ENCODE data around the gene ERC1.

ERC1 gene

DNA sequence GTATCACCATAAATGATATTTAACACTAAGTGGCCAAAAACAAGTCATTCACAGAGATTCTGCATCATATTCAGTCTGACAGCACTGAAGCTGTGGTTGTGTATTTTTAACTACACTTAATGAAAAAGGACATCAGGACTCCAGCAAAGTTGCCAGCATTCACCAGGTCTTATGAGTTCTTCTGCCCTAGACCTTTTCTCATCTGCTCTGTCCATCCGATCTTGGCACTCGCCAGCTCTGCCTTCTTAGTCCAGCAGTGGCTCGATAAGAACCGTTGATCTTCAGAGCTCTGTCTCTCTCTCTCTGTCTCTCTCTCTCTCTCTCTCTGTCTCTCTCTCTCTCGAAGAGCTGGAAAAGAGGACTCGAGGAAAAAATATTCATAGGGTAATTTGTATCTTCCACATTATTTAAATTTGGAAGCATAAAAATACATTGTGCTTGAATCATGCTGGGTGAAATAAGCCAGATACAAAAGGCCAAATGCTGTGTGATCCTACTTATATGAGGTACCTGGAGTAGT lies 371.2 kb downstream of the ERC1 start:
- DNase-seq: no peak

DNA sequence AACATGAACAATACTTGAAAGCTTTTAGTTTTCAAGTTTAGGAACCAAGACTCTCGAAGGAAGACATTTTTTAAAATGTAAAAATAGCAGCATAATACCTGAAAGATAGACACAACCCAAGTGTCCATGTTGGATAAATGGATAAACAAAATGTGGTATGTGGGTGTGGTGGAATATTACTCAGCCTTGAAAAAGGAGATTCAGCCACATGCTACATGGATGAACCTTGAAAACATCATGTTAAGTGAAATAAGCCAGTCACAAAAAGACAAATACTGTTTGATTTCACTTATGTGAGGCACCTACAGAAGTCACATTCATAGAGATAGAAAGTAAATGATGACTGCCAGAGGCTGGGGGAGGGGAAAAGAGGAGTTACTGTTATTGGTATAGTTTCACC lies 374.7 kb downstream of the ERC1 start:
- no peak for DNase-seq

DNA sequence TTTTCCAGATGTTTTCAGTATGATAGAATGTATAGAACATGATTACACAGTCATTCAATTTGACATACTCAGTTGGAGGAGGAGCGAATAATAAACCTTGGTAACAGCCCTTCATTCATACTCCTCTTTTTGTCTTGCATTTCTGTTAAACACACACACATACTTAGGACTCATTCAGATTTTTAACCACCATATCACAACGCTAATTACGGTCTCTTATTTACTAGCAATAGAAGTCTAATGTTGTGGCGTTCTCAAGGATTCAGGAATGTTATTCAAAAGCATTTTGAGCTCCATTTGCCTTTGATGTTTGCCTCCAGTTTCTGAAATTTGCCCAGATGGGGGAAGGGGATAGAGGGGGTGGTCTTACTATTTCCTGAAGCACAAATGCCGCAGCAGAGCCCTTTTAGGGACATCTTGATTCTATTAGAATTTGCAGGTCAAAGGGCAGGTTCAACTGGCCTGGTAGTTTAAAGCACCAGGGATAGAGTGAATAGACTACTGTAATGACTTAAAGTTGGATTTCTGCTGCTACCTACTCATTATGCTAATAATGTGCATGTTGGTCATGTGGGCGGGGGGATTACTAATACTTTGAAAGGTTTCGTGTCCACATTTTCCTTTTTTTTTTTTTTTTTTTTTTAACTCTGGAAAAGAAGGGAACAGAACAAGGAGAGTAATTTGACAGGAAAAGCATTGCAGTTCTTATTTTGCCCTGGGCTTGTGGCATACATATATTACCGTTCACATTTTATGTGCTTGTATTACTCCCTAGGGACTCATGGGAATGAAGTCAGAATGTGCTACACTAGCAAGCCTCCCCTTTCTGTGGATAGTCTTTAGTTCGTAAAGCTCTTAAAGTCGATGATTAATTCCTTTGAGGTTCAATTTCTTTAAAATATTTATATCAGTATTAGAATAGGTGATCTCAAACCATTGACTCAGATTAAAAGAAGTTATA lies 376.6 kb downstream of the ERC1 start:
- DNase-seq: no peak

DNA sequence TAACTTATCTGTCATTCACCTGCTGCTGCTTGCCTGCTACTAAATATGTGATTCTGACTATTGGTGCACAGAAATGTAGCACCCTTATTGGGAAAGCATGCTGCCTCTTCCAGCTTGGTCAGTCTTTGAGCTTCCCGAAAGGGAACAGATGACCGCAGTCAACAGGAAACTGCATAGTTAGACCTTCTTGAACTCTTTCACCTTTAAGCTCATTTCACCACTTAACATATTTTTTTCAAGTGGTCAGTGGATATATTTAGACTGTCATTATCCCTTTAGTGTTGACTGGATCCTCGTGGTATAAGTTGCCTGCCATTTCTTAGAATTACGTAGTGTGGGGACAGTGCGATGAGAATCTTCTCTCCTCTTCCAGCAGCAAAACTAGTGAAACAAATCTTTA lies 378.4 kb downstream of the ERC1 start:
- DNase-seq: no peak

DNA sequence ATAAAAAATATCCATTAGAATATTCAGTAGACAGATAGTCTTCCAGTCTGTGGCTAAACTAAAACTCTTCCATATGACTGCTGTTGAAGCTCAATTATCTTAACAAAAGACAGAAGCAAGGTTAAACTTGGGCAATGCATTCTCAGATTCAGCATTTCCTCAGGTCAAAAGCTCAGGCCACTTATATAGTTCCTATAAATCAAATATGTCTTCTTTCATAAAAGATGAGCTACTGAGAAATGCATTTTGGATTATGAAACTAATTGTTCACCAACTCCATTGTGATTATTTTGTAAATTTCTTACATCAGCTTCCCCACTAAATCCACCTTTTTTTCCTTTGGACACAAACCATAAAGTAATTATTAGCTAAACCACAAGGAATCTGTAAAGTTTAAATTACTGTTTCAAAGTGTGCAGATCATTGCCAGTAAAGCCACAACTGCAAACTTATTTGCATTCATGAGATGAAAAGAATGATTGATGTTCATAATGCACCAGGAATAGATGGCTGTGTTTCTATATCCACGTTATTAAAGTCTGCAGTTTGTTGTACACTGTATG lies 379.0 kb downstream of the ERC1 start:
- DNase-seq: no peak

DNA sequence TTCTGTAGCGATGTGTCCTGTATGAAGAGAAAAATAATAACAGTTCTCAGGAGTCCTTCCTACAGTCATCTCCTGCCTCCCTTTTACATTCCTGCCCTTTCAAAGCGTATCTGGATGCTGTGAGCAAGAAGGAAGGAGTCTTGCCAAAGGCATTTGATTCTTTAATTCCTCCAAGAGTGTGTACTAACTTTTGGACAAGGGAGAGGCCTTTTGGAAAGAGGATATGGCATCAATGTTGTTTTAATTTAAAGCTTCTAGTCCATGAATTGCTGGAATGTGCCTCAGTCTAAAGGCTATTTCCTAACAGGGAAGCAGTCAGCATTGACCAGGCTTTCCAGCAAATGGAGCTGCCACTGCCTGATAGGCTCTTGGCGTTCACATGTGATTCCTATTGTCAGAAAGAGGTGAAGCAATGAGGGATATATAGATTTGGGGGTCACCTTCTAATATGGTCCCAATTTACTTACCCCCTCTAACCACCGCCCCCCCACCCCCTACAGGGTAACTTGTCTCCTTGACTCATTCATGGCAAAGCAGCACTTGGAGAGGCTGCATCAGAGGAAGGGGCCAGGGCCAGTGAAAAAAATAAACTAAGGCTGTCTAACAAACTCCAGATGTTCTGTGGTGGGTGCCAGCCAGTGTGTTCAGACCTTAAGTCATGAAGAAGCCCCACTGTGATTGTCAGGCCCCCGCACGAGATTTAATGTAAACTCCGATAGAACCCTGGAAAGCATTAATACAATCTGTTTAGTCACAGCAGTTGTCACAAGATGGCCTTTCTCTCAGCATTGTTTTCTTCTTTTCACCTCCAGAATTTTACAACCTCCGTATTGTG lies 383.1 kb downstream of the ERC1 start:
- no peak for DNase-seq

DNA sequence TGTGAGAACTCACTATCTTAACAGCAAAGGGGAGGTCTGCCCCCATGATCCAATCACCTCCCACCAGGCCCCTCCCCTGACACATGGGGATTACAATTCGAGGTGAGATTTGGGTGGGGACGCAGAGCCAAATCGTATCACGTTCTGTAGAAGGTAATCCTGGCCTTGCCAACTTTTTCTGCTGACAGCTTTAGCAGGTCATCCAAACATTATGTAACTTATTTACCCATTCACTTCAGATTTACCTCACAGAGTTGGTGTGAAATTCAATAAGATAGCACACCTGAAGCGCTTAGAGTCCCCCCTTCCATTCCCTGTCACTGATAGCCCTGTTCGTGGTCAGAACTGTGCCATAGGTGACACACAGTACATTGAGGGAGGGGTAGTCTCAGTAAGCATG lies 384.3 kb downstream of the ERC1 start:
- DNase-seq: no peak

DNA sequence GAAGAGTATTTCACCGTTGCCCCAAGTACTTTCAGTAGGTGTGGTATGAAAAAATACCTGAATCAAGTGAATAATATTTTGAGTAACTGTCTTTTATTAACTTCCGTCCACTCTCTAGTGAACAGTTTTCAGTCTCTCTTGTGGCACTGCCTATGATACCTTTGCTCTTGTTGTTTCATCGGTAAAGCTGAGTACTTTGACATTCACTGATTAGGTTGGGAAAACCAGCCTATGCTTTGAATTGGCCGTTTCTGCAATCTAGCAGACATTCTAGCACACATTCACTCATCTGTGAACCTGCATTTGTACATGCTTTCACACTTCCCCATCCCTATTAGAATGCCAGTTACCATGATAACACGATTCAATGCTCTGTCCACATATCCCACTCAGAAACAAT lies 386.1 kb downstream of the ERC1 start:
- no peak for DNase-seq

DNA sequence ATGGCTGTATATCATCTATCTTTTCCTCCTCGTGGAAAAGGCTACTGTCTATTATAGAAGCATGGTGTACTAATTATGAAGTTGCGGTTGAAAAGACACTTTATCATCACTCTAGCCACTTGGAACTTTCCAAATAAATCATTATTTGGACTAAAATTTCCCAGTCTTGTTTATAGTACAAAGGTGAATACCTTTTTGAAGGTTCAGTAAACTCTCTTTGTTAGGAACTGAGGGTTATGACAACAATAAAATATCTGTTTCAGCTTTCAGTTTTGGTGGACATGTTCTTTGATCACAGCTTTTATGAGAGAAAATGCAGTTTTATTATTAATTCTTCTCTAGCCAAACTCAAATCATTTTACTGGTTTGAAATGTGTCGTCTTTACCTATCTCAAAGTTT lies 386.7 kb downstream of the ERC1 start:
- DNase-seq: no peak

DNA sequence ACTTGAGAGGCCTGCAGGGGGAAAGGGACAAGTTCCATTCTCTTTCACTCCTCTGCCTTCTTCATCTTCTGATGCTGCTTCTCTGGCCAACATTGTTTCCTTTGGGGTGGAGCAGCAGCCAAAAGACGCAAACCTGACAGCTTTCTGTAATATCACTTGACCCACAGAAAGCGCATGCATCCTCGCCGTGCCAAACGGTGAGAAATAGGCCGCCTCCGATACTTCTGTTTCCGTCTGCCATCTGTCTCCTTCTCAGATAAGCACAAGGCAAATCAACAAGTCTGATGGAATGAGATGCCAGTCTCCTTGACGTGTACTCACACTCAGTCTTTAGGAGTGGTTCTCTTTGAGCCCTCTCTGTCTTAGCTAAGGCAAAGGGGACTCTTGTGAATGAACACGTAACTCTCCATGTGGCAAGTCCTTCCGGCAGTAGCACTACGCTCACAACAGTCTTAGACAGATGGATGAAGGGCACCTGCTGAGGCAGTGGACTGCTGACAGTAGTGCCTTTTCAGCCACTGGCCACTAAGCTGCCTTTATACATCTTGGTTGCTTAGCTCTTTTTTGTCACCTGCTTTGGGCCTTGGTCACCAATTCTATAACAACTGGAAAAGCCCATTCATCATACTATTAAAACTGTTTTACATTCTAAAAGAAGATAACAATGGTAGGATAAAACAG lies 389.3 kb downstream of the ERC1 start:
- DNase-seq: no peak

DNA sequence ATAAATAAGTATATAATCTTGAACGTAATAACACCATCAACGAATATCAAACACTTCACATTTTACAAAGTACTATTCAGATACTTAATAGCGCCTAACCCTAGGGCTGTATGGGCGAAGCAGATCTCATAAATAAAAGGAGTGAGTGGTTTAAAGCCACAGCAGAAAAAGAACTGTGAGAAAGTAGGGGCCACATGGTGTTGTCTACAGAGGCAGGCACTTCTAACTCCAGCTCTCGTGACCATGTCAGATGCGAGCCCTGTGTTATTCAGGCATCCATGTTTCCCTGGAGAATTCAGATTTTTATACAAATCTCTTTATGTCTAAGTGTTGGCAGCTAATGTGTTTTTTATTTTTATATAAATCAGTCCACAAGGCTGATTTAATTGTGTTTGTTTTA lies 391.1 kb downstream of the ERC1 start:
- DNase-seq: no peak

DNA sequence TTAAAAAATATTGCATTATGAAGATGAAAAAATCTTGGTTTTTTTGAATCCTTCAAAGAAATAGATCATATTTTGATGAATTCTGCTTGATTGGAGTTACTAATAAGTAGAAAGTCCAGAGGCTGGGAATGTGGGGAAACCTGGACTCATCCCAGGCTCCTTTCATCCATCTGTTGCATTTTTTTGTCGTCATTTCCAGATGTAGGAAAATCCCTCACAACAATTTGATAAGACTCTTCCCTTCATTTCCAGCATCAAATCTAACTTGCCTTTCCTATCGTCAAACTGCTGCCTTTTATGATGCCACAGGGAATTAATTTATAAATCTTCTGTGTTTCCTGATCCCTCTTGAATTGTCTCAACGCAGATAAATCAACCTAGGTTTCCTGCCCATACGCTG lies 391.8 kb downstream of the ERC1 start:
- DNase-seq: no peak

DNA sequence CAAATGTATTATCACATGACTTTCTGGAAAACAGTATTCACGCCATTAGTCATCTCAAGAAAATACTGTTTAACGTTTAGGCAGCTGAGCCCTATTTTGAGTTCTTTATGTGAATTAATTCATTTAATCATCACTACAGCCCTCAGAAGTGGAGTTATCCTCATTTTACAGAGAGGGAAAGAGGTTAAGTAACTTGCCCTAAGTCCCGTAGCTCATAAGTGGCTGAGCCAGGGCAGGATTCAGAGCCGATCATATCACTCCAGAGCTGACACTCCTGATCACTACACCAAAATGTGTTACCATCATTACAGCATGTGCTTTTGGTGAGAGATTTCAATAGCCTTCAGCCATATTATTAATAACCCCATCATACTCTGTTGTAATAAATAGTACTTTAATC lies 392.7 kb downstream of the ERC1 start:
- DNase-seq: peak; percentile 14

DNA sequence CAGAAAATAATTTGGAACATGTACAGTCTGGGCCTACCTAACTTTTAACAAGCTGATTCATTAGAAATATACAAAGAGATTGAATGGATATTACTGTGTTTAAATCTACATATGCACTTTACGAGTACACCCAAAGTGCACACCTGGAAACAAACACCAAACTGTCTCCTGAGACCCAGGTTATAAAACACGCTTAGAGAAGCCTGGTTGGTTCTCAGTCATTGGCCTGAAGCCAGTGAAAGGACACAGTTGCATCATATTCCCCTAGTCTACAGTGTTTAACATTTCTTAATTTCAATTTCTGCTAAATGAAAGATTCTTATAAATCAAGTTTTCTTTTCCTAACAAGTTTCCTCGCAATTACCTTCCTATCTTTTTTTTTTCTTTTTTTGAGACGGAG lies 393.9 kb downstream of the ERC1 start:
- DNase-seq: no peak

DNA sequence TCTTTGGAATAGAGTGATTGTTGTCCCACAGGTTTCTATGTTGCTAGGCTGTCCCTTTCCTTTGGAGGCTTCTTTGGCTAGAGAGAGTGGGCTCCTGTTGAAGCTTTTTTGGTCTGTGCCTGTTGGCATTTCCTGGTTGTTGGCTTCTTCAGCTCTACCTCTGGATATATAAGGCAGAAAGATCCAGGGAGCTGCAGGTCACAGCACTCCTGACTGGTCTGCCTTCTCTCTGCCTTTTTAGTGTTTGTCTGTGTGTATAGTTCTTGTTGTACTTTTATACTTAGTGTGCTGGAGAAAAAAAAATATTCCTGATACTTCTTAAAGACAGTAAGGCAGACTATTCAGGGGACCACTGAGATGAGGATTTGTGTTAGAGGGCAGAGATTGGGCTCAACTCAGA lies 400.7 kb downstream of the ERC1 start:
- DNase-seq: no peak

DNA sequence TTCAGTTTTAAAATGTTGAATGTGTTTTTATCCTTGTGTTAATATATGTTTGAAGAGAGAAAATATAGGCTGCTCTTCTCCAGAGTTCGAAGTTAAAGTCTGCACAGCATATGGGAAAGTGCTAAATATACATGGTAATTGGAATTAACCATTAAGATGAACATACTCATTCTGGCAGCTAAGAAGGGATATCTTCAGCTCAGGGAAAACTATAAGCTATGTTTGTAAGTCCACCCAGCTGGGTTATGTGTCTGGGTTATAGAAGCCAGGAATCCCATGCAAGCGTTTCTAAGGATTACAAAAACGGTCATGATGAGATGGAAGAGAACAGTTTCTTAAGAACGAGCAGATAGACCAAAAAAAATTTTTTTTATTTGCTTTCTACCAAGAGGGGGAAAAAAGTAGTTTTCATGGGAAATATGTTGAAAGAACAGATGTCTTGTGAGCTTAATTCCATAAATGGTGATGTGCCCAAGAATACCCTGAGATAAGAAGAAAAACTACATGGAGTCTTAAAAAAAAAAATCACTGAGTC lies 404.5 kb downstream of the ERC1 start:
- DNase-seq: no peak

DNA sequence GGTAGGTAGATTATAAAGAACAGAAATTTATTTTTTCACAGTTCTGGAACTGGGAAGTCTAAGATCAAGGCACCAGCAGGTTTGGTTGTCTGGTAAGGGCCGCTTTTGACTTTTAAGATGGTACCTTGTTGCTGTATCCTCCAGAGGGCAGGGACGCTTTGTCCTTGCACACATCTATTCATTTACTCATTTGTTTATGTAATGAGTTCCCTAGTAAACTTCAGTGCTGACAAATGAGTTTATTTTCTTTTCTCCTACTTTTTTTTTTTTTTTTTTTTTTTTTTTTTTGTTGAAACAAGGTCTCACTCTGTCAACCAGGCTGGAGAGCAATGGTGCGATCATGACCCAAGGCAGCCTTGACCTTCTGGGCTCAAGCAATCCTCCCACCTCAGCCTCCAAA lies 407.6 kb downstream of the ERC1 start:
- no peak for DNase-seq

DNA sequence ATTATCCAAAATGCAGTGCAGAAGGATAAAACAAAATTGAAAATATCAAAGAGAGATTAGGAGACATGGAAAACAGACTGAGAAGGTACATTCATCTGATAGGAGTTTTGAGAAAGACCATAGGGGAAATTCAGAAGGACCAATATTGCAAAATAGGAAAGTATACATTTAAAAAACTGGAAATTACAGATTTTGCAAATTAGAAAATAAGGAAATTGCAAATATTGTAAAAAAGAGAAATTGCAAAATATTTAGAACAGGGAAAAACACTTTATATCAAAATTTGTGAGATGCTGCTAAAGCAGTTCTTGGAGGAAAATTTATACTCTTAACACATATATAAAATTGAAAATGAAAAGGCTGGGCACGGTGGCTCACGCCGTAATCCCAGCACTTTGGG lies 410.9 kb downstream of the ERC1 start:
- DNase-seq: no peak

DNA sequence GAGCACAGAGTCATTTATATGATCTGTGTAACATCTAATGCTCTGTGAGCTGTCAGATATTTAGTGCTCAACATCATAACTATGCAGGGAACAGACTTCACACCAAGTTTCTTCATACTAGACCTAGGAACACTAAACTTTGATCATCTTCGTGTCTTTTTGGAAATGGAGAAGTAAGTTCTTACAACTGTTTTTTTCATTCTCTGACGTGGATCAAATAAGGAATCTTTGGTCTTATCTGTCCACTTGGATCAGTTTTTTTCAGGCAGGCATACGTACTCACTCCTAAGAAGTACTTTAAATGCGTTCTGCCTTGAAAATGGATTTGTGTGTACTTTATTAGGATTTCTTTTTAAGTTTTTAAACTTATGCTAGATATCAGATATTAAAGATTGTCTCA lies 412.4 kb downstream of the ERC1 start:
- no peak for DNase-seq

DNA sequence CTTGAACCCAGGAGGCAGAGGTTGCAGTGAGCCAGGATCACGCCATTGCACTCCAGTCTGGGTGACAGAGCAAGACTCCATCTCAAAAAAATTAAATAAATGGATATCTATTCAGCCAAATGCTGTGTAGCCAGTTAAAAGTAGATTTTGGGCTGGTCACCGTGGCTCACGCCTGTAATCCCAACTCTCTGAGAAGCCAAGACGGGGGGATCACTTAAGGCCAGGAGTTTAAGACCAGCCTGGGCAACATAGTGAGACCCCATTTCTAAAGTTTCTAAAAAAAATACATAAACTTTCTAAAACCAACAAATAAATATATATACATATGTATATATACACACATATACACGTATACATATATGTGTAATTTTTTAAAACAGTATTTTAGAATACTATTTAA lies 414.6 kb downstream of the ERC1 start:
- no peak for DNase-seq

DNA sequence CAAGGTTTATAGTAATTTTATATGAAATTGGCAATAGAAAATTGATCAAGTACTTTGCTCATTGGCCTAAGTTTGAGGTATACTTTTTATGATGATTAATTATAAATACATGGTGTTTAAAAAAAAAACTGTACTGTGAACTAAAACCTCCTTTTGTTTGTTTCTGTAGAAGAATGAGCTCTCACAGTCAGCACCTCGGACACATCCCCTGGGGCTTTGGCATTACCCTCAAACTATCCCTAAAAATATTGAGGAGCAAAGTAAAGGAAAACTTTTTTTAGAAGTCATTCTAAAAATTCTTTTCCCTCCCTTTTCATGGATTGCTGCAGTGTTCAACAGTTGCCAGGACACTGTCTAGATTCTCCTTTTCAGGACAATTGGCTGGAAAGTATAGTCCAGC lies 419.8 kb downstream of the ERC1 start:
- no peak for DNase-seq

DNA sequence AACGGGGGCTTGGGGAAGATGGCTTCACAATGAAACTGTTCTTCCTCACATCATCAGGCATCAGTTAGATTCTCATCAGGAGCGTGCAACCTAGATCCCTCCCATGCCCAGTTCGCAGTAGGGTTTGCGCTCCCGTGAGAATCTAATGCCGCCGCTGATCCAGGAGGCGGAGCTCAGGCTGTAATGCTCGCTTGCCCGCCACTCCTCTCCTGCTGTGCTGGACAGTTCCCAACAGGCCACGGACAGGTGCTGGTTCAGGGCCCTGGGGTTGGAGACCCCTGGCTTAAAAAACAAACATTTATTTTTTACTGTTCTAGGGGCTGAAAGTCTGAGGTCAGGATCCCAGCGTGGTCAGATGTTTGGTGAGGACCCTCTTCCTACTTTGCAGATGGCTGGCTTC lies 422.9 kb downstream of the ERC1 start:
- no peak for DNase-seq

DNA sequence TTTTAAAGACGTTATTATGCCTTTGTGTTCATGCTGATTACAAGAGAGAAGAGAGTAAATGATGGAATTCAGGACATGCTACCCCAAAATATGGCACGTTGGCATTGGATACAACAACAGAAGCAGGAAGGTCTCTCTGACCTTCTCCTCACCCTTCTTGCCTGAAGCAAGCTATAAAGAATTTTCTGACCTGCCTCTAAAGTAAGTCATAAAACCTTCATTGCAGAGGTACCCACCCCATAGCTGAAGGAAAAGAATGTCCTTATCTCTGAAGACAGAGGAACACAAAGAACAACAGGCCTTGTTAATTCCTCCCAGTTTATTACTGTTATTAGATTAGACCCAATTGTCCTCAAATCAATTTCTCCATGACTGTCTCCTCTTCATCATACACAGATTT lies 427.1 kb downstream of the ERC1 start:
- DNase-seq: no peak
